HCT116 (cell line): ENCODE data around the gene P2RY14. TPM values are rescaled to one million over a fixed set of nuclear protein-coding genes. Genes with fewer than 3 reads are reported as not detected.

Source experiments
- ATAC-seq: fragments of 200-7000 bp; cut with Tn5 transposase; 2 replicates; pipeline ENCODE4 v1.9.1; 2020; ENCODE audit warnings: mild to moderate bottlenecking, moderate library complexity
- BruUV-seq: library from RNA; stranded (reverse); fragments of 400-500 nt; replicated peaks from 2 replicates; lab custom pipeline; 2021; lab: Mats Ljungman, UMichigan
- CTCF ChIA-PET: fragments of 300-600 bp; sonication (Branson Sonifier 250); formaldehyde crosslinking; loops from one replicate; lab custom pipeline; 2021; ENCODE audit warnings: antibody characterized with exemption; lab: Charles Lee
- POLR2A ChIA-PET: fragments of 300-600, 350-600 bp; sonication (Branson Sonifier 250); formaldehyde crosslinking; loops from one replicate; lab custom pipeline; 2021; ENCODE audit warnings: antibody characterized with exemption; lab: Charles Lee
- RAD21 ChIA-PET, 2 experiments: fragments of 300-600 bp; sonication (Branson Sonifier 250); formaldehyde crosslinking; loops; one replicate each; lab custom pipeline; 2023; ENCODE audit warnings: low total read pairs in 2 of 2; ENCODE audit not compliant: uncharacterized antibody in 2 of 2, unreplicated experiment in 2 of 2, low non-redundant PET in 1 of 2; lab: Charles Lee
- DNase-seq: peaks from one replicate; pipeline ENCODE4 v3.0.0-alpha.2; 2010; ENCODE audit warnings: low read depth, low spot score
- H2AFZ ChIP-seq: fragments of 200-600 bp; shearing (Covaris generic), sonication (generic); 2 replicates; pipeline ENCODE4 v1.6.1; 2017; ENCODE audit warnings: low read depth, mixed run types, mixed read lengths, antibody characterized with exemption, low read length; ENCODE audit not compliant: poor library complexity, severe bottlenecking
- H3K27ac ChIP-seq: 2 replicates; pipeline ENCODE4 v1.5.1; 2012; ENCODE audit warnings: low read depth, low read length
- H3K27me3 ChIP-seq: fragments of 200-600 bp; sonication (generic); 2 replicates; pipeline ENCODE4 v1.6.1; 2016; ENCODE audit warnings: mixed run types, low read length, mixed read lengths; ENCODE audit not compliant: insufficient read depth
- H3K36me3 ChIP-seq, 2 experiments: fragments of 200-500 bp in 1 of 2; fragments of 200-600 bp in 1 of 2; sonication (Bioruptor generic) in 1 of 2; sonication (generic) in 1 of 2; 2 replicates each; pipeline versions ENCODE4 v1.5.1 to v1.6.1; 2014 to 2016; ENCODE audit warnings: low read length in 2 of 2, inconsistent platforms in 1 of 2, mixed read lengths in 1 of 2, mixed run types in 1 of 2; ENCODE audit not compliant: insufficient read depth in 2 of 2, control insufficient read depth in 1 of 2
- H3K4me1 ChIP-seq, 2 experiments: fragments of 200-600 bp in 1 of 2; sonication (generic) in 1 of 2; 2 replicates each; pipeline versions ENCODE4 v1.5.1 to v1.6.1; 2012 to 2017; ENCODE audit warnings: low read length in 2 of 2, inconsistent platforms in 1 of 2, mild to moderate bottlenecking in 1 of 2, mixed read lengths in 1 of 2, mixed run types in 1 of 2, moderate library complexity in 1 of 2; ENCODE audit not compliant: insufficient read depth in 2 of 2, control insufficient read depth in 1 of 2
- H3K4me2 ChIP-seq: fragments of 200-600 bp; sonication (generic); 2 replicates; pipeline ENCODE4 v1.6.1; 2017; ENCODE audit warnings: mixed run types, low read length, mixed read lengths
- H3K4me3 ChIP-seq, 2 experiments: fragments of 200-600 bp in 1 of 2; sonication (generic) in 1 of 2; replicated peaks in 1 of 2; 2 replicates each; pipeline ENCODE4 v1.5.1; 2011 to 2016; ENCODE audit warnings: low read length in 2 of 2, control low read depth in 1 of 2, low read depth in 1 of 2, mild to moderate bottlenecking in 1 of 2, mixed read lengths in 1 of 2, mixed run types in 1 of 2
- H3K79me2 ChIP-seq: fragments of 200-600 bp; sonication (generic); 2 replicates; pipeline ENCODE4 v1.6.1; 2017; ENCODE audit warnings: mild to moderate bottlenecking, mixed run types, low read length, moderate library complexity, mixed read lengths; ENCODE audit not compliant: insufficient read depth
- H3K9ac ChIP-seq: fragments of 200-600 bp; sonication (generic); 2 replicates; pipeline ENCODE4 v1.6.1; 2016; ENCODE audit warnings: low read length, mixed read lengths
- H3K9me2 ChIP-seq: fragments of 200-600 bp; sonication (generic), shearing (Covaris generic); 2 replicates; pipeline ENCODE4 v1.6.1; 2017; ENCODE audit warnings: mixed run types, mild to moderate bottlenecking, moderate library complexity; ENCODE audit not compliant: insufficient read depth
- H3K9me3 ChIP-seq, 2 experiments: fragments of 200-500 bp in 1 of 2; fragments of 200-600 bp in 1 of 2; sonication (Bioruptor generic) in 1 of 2; sonication (generic) in 1 of 2; 2 replicates each; pipeline ENCODE4 v1.6.1; 2014 to 2017; ENCODE audit warnings: low read length in 2 of 2, mixed read lengths in 2 of 2, inconsistent platforms in 1 of 2, low read depth in 1 of 2, mild to moderate bottlenecking in 1 of 2, mixed run types in 1 of 2, moderate library complexity in 1 of 2; ENCODE audit not compliant: control insufficient read depth in 1 of 2, insufficient read depth in 1 of 2
- H4K20me1 ChIP-seq: fragments of 200-600 bp; sonication (generic), shearing (Covaris generic); 2 replicates; pipeline ENCODE4 v1.6.1; 2017; ENCODE audit warnings: mixed run types, mild to moderate bottlenecking, moderate library complexity; ENCODE audit not compliant: insufficient read depth
- EGR1 ChIP-seq: IDR thresholded peaks from 2 replicates; pipeline ENCODE4 v1.6.1; 2012; ENCODE audit warnings: low read depth
- EZH2 ChIP-seq: fragments of 200-600 bp; sonication (generic); IDR thresholded peaks from 2 replicates; pipeline ENCODE4 v1.6.1; 2017; ENCODE audit warnings: antibody characterized with exemption, mixed run types
- SRF ChIP-seq: IDR thresholded peaks from 2 replicates; pipeline ENCODE4 v1.6.1; 2012; ENCODE audit warnings: low read depth
- TCF7L2 ChIP-seq: IDR thresholded peaks from 2 replicates; pipeline ENCODE4 v1.7.0; 2011; ENCODE audit warnings: borderline replicate concordance, inconsistent platforms; ENCODE audit not compliant: insufficient read depth, insufficient read length; ENCODE audit errors: extremely low read depth
- intact Hi-C: fragments of 100-400 bp; cut with micrococcal nuclease; formaldehyde crosslinking; loops from 2 replicates; pipeline ENCODE4 v1.10.0; 2022
- total RNA-seq: library from RNA; stranded (reverse); gene quantifications from one replicate; pipeline ENCODE4 v1.2.1, GENCODE V29; 2021; ENCODE audit not compliant: unreplicated experiment
- TF ChIP-seq, protein P1 (sequence below), 3 experiments: fragments of 200-600 bp in 1 of 3; sonication (generic) in 1 of 3; IDR thresholded peaks in 2 of 3; conservative IDR thresholded peaks in 1 of 3; 2 replicates each; pipeline ENCODE4 v1.5.1; 2012 to 2017; ENCODE audit warnings: low read depth in 2 of 3, low read length in 2 of 3, antibody characterized with exemption in 1 of 3, borderline replicate concordance in 1 of 3, control low read depth in 1 of 3, mild to moderate bottlenecking in 1 of 3, mixed read lengths in 1 of 3, mixed run types in 1 of 3, moderate library complexity in 1 of 3; ENCODE audit not compliant: insufficient read depth in 1 of 3
- TF ChIP-seq, protein P2 (sequence below): IDR thresholded peaks from 2 replicates; pipeline ENCODE4 v1.6.1; 2012

Gene P2RY14
- total RNA-seq, 1 experiment from 2014 or later, result not detected

- Histone ChIP-seq H3K4me3 (no peak overlapping the region), H2AFZ (no peak overlapping the region), H3K27me3 (no peaks in the 10 kb centered on the region), H3K9ac (no peak overlapping the region), H3K9me3 (no peaks in the 10 kb centered on the region), H3K9me2 (no peaks in the 10 kb centered on the region), H3K27ac (no peak overlapping the region), H3K79me2 (no peaks in the 10 kb centered on the region), H3K4me1 (peaks cover 0 to 6% of the 10 kb centered on the region in 2 experiments; a peak in 1 of 4 replicates), H3K4me2 (no peak overlapping the region), H4K20me1 (no peaks in the 10 kb centered on the region), H3K36me3 (no peaks in the 10 kb centered on the region)
- ChIA-PET POLR2A (no interaction called here), RAD21 (no interaction called here), CTCF (no interaction called here)
- ATAC-seq (no peak), DNase-seq (no peak)
- intact Hi-C loops, result no loop called here
- BruUV-seq, result no TSS peak
- TF ChIP-seq, protein P1, sequence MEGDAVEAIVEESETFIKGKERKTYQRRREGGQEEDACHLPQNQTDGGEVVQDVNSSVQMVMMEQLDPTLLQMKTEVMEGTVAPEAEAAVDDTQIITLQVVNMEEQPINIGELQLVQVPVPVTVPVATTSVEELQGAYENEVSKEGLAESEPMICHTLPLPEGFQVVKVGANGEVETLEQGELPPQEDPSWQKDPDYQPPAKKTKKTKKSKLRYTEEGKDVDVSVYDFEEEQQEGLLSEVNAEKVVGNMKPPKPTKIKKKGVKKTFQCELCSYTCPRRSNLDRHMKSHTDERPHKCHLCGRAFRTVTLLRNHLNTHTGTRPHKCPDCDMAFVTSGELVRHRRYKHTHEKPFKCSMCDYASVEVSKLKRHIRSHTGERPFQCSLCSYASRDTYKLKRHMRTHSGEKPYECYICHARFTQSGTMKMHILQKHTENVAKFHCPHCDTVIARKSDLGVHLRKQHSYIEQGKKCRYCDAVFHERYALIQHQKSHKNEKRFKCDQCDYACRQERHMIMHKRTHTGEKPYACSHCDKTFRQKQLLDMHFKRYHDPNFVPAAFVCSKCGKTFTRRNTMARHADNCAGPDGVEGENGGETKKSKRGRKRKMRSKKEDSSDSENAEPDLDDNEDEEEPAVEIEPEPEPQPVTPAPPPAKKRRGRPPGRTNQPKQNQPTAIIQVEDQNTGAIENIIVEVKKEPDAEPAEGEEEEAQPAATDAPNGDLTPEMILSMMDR (IDR thresholded peaks at IDR 0.05 in 2 of 3, conservative IDR thresholded peaks at IDR 0.05 in 1 of 3; ENCODE audit: borderline replicate concordance in 1 of 3, insufficient read depth in 1 of 3, low read depth in 2 of 3, low read length in 2 of 3), result peak in 2 of 3 experiments; percentile 12 to 21; a peak in 2 of 6 replicates
- TF ChIP-seq EGR1, result no peak
- no peak for TF ChIP-seq EZH2
Observed at GRCh38 chr3:151210676-151211381, 67.5 kb downstream of the P2RY14 start.

GRCh38 chr3:151209654-151210053 is 68.7 kb downstream of the P2RY14 start:
- Histone ChIP-seq H3K79me2 (no peaks in the 10 kb centered on the region), H3K4me2 (no peak overlapping the region), H2AFZ (no peak overlapping the region), H3K4me1 (peaks cover 0 to 6% of the 10 kb centered on the region in 2 experiments; a peak in 1 of 4 replicates), H3K36me3 (no peaks in the 10 kb centered on the region), H3K9ac (no peak overlapping the region), H3K9me3 (no peaks in the 10 kb centered on the region), H3K27me3 (no peaks in the 10 kb centered on the region), H3K9me2 (no peaks in the 10 kb centered on the region), H4K20me1 (no peaks in the 10 kb centered on the region), H3K4me3 (no peak overlapping the region), H3K27ac (no peak overlapping the region)
- TF ChIP-seq SRF (no peak), EGR1 (no peak), TCF7L2 (no peak)
- TF ChIP-seq, protein P2, sequence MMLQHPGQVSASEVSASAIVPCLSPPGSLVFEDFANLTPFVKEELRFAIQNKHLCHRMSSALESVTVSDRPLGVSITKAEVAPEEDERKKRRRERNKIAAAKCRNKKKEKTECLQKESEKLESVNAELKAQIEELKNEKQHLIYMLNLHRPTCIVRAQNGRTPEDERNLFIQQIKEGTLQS, result no peak
- TF ChIP-seq, protein P1 (IDR thresholded peaks at IDR 0.05 in 2 of 3, conservative IDR thresholded peaks at IDR 0.05 in 1 of 3; ENCODE audit: borderline replicate concordance in 1 of 3, insufficient read depth in 1 of 3, low read depth in 2 of 3, low read length in 2 of 3), result no peak
- CTCF ChIA-PET, result no interaction called here
- RAD21 ChIA-PET, result no interaction called here
- ATAC-seq, result no peak
- intact Hi-C loops, result no loop called here
- no peak for DNase-seq
- POLR2A ChIA-PET, result no interaction called here
- BruUV-seq, result no TSS peak
